ENCODE data around the gene PCBP2. TPM values are rescaled to one million over a fixed set of nuclear protein-coding genes. Genes with fewer than 3 reads are reported as not detected.

PCBP2 gene
- polyA plus RNA-seq, 4 donors: 971 to 1,152 (median 1,079) TPM

- peak in 1 of 4 donors; percentile 31 for DNase-seq (ENCODE audit: low read depth in 4 of 4, low spot score in 2 of 4)
Observed at GRCh38 chr12:53492188-53492587, 40.3 kb downstream of the PCBP2 start.

DNA sequence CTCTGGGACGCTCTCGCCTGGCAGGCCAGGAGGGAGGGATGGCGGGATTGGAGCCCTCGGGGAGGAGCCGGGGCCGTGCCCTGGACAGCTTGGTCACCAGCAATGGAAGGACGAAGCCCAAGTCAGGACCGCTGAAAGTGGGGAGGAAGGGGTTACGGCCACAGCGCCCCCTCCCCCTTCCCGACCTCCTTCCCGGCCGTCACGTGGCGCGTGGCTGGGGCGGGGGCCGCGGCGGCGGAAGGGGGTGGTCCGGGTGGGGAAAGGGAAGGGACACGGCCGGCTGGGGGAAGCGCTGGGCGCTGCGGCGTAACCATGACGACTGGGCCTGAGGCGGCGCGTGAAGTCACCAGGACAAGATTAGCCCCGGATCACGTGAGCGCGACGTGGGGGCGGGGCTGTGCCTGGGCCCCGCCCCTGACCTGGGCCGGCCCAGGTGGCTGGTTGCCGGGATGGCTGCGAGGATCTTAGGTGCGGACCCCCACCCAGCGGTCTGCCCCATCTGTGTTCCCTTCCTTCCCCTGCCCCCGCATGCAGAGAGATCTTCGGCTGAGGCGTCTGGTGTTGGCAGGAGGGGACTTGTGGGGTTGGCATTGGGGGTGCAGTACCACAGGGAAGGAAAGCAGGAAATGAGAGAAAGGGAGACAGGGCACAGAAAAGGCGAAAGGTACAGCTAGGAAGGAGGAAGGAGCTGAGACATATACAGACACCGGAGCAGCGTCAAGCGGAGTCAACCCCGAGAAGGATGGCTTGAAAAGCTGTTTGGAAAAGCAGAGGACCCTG is 41.1 kb downstream of the PCBP2 start:
- peak; percentile 82 to 93 (median 90) for DNase-seq (ENCODE audit: low read depth in 4 of 4, low spot score in 2 of 4)

DNA sequence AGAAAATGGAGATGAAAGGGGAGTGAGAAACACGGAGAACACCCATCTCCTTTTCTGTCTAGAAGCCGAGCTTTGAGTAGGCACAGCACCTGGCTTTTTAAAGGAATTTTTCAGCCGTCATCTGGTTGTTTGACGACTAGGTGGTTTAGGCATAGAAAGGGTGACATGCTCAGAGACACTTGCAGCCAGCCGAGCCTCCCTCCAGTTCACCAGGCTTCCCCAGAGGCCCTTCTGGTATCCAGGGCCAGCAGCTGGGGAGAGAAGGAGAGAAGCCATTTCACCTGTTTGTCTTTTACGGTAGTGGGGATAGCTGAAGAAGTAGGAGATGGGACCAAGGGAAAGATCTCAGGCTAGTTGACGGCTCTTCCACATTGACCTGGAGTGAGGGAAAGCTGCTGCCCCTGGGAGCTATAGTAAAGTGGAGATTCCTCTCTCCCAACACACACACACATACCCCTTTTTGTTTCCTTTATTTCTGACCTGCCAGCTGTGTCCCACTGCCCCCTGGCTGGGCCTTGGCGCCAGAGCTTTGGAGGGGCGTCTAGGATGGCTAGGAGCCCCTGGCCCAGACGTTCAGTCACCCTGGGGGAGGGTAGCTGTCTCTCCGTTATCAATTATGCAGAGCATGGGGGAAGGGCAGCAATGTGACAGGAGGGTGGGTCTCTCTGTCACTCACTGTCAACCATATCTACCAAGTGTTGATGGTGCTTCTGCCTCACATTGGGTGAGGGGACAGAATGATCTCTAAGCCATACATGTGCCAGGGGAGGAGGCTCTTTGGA is 41.9 kb downstream of the PCBP2 start:
- no peak for DNase-seq (ENCODE audit: low read depth in 4 of 4, low spot score in 2 of 4)

DNA sequence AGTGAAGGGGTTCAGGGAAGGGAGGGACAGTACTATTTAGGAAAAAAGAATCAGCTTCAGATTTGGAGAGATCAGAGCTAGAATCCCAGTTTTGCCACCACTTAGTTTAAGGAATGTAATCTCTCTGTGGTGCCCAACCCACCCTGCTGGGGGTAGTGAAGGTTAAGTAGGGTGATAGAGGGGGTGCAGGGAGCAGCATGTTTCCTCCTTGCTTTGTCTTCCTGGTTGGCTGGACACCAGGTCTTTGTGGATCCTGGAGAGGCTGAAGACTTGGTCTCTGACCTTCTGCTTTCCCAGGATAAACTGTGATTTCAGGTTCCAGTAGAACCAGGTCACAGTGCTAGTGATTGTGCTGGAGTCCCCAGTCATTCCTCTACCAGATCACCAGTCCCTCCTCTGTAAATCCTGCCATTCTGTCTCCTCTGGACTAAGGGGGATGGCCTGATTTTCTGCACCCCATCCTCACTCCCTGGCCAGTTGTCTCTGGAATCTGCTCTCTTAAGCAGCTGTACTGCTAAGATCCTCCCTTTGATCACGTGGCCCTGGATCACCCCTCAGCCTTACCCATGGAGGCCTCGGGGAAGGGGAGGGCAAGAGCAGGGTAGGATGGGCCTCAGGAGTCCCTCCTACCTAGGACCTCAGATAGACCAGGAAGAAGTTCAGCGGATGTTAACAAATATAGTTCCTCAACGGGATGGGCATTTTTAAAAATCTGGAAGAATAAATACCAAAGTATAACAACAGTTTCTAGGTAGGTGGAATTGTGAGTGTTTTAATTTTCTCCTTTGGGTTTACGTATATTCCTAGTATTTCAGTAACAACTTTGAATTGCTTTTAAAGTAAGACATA is 44.2 kb downstream of the PCBP2 start:
- peak in 1 of 4 donors; percentile 46 for DNase-seq (ENCODE audit: low read depth in 4 of 4, low spot score in 2 of 4)

DNA sequence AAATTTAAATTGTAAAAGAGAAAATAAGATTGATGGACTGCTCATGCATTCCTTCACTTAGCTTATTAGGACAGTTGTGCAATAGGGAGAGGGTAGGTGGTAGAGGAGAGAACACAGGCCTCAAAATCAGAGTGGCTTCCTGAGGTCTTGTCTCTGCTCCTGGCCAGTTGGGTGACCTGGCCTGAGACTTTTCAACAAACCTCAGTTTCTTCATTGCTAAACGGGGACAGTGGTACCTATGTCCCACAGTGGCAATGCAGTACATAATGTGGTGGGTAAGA is 44.8 kb downstream of the PCBP2 start:
- DNase-seq (ENCODE audit: low read depth in 4 of 4, low spot score in 2 of 4): no peak

- DNase-seq (ENCODE audit: low read depth in 4 of 4, low spot score in 2 of 4): no peak
Observed at GRCh38 chr12:53497461-53497860, 45.6 kb downstream of the PCBP2 start.

- DNase-seq (ENCODE audit: low read depth in 4 of 4, low spot score in 2 of 4): no peak
Observed at GRCh38 chr12:53498235-53498630, 46.3 kb downstream of the PCBP2 start.

DNA sequence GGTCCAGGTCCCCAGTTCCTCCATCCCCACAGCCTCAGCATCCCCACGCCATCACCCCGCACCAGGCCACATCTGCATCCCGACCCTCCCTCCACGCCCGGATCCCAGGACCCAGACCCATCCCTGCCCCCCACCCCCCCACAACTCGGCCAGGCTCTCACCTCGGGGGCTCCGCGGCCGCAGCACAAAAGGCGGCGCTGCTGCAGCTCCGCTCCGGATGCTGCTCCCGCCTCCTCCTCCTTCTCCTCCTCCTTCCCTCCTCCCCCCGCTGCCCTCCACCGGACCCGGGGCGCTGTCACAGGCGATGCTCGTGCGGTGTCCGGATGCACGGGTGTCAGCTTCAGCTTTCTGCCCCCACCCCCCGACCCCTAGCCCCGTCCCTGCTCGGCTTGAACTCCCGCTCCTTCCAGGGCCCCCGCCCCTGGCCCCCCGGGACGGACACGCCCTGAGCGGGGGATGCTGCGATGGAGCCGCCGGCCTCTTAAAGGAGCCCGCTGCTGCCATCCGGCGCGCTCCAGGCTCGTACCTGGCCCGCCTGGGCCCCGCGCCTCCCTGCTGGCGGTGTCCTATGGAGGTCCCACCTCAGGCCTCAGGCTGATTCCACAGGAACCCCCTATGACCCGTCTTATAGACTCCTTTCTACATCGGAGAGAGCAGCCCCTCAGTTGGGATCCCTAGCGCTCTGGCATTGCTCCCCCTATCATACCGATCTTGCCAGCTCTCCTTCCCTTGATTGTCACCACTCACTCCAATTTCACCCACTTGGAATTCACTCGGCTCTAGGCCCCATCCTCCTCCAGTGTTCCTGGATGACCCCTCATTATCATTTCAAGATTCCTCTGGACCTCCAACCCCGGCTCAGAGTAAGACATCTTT is 47.6 kb downstream of the PCBP2 start, which contains the start of gene MAP3K12:
TSS of gene MAP3K12 (minus strand) at position 193 of the 876 bp plus-strand sequence. CDS start 12,067 bp downstream, outside the sequence.
- DNase-seq (ENCODE audit: low read depth in 4 of 4, low spot score in 2 of 4): peak in 1 of 4 donors; percentile 37

- no peak for DNase-seq (ENCODE audit: low read depth in 4 of 4, low spot score in 2 of 4)
Observed at GRCh38 chr12:53500142-53500775, 48.4 kb downstream of the PCBP2 start.

GRCh38 chr12:53500776-53501614 is 49.1 kb downstream of the PCBP2 start, which contains the start of gene TARBP2:
TSS of gene TARBP2 (plus strand) at chr12:53501283. CDS start at chr12:53501409, 126 bp downstream.
- peak; percentile 97 to 99 (median 98) for DNase-seq (ENCODE audit: low read depth in 4 of 4, low spot score in 2 of 4)

DNA sequence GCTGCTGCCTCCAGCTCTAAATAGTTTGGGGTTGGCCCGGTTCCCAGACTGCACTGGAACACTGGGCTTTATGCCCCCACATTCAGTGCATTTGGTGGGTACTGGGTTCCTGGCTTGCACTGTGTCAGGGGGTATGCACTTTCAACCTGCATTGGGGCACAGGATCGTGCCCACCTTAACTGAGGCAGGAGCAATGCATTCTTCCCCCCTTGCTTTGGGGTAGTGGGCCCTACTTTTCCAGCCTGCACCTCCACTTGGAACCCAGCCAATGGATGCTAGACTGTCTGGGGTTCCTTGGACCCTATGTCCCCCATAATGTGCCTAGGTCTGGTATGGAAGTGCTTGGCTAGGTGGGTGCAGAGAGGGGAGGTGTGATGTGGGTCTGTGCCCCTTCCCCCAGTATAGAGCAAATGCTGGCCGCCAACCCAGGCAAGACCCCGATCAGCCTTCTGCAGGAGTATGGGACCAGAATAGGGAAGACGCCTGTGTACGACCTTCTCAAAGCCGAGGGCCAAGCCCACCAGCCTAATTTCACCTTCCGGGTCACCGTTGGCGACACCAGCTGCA is 49.8 kb downstream of the PCBP2 start:
- DNase-seq (ENCODE audit: low read depth in 4 of 4, low spot score in 2 of 4): no peak

GRCh38 chr12:53502331-53502730 is 50.4 kb downstream of the PCBP2 start:
- DNase-seq (ENCODE audit: low read depth in 4 of 4, low spot score in 2 of 4): no peak

- DNase-seq (ENCODE audit: low read depth in 4 of 4, low spot score in 2 of 4): no peak
Observed at GRCh38 chr12:53502983-53503728, 51.3 kb downstream of the PCBP2 start.

DNA sequence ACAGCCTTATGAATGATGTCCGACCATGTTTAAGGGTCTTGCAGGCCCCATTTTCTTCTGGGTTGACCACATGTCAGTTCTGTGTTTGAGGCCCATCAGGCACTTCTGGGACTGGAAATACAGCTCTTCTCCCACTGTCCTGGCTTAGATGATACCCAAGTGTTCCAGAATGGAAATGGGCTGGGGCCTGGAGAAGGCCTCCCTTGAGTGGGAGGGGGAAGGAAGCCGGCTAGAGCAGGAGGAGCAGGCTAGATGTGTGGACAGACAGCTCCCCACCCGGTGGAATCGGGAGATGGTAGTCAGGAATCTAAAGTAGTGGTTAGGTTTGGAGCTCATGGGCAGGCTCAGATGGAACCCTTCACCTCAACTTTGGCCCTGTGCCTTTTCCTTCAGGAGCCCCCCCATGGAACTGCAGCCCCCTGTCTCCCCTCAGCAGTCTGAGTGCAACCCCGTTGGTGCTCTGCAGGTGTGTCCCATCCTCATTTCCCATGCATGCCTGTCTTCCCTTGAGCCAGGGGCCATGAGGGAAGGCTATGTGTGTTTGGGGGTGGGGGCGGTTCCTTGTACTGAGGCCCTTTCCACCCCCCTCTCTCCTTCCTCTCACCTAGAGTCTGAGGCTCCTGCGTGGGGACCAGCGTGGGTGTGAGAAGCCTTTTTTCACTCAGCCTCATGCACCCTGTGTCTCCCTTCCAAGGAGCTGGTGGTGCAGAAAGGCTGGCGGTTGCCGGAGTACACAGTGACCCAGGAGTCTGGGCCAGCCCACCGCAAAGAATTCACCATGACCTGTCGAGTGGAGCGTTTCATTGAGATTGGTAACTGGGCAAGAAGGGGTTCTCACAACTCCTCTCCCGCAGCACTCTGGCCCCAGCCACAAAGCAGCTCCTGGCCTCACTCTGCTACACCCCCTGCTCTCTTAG is 52.4 kb downstream of the PCBP2 start:
- no peak for DNase-seq (ENCODE audit: low read depth in 4 of 4, low spot score in 2 of 4)

GRCh38 chr12:53505086-53505485 is 53.2 kb downstream of the PCBP2 start:
- no peak for DNase-seq (ENCODE audit: low read depth in 4 of 4, low spot score in 2 of 4)
